NCI-H1930 (cell line): ENCODE measurements around the gene DENND2A.
"Not testable (repeated sequence)": the region's sequence is repeated elsewhere in the genome, so short reads cannot be mapped to it uniquely, and the experiment has no call there.

Experiments
- DNase-seq, 2 experiments: peaks; one replicate each; lab custom pipeline; 2025; lab: John Stamatoyannopoulos, UW

Gene DENND2A

GRCh38 chr7:140646931-140647647 lies 6.5 kb upstream of the DENND2A start:
- peak; percentile 74 to 79 for DNase-seq

- peak; percentile 18 to 42 for DNase-seq
Measured at GRCh38 chr7:140645166-140645900, 4.7 kb upstream of the DENND2A start.

- not testable (repeated sequence) for DNase-seq
Measured at GRCh38 chr7:140644761-140645160, 4.1 kb upstream of the DENND2A start.

GRCh38 chr7:140643416-140643815 lies 2.8 kb upstream of the DENND2A start:
- DNase-seq: no peak

GRCh38 chr7:140641524-140642195 lies 1.0 kb upstream of the DENND2A start:
- no peak for DNase-seq

- no peak for DNase-seq
Measured at GRCh38 chr7:140640060-140640637, 464 bp downstream of the DENND2A start.

- no peak for DNase-seq
Measured at GRCh38 chr7:140639366-140640053, 1.1 kb downstream of the DENND2A start.

- no peak for DNase-seq
Measured at GRCh38 chr7:140638173-140638791, 2.3 kb downstream of the DENND2A start.

GRCh38 chr7:140637400-140637799 lies 3.2 kb downstream of the DENND2A start:
- DNase-seq: no peak

- no peak for DNase-seq
Measured at GRCh38 chr7:140635816-140636215, 4.8 kb downstream of the DENND2A start.

GRCh38 chr7:140635345-140635744 lies 5.3 kb downstream of the DENND2A start:
- DNase-seq: no peak

GRCh38 chr7:140631602-140632001 lies 9.0 kb downstream of the DENND2A start:
- no peak for DNase-seq

- no peak for DNase-seq
Measured at GRCh38 chr7:140631021-140631420, 9.6 kb downstream of the DENND2A start.

- no peak for DNase-seq
Measured at GRCh38 chr7:140625908-140626868, 14.4 kb downstream of the DENND2A start.

GRCh38 chr7:140625192-140625558 lies 15.4 kb downstream of the DENND2A start:
- not testable (repeated sequence) for DNase-seq

- DNase-seq: no peak
Measured at GRCh38 chr7:140624392-140625191, 16.0 kb downstream of the DENND2A start.

- DNase-seq: no peak
Measured at GRCh38 chr7:140623980-140624379, 16.6 kb downstream of the DENND2A start.

- DNase-seq: no peak
Measured at GRCh38 chr7:140621401-140622021, 19.1 kb downstream of the DENND2A start.

GRCh38 chr7:140619915-140620510 lies 20.6 kb downstream of the DENND2A start:
- DNase-seq: not testable (repeated sequence)
